Activated T-helper 17 cell treated with anti-CD3 and anti-CD28 coated beads, Interleukin-2, amount 50 U/mL, for 72 hours (primary cell): Measurements from ENCODE around the gene S1PR2. TPM values are rescaled to one million over a fixed set of nuclear protein-coding genes. Genes with fewer than 3 reads are reported as not detected.

Experiments
- ATAC-seq: fragments of 150-1000 bp; cut with Tn5 transposase; replicated peaks from 2 replicates; pipeline ENCODE4 v1.10.0; 2021; ENCODE audit warnings: mild to moderate bottlenecking, moderate library complexity
- H3K27ac Mint-ChIP-seq: one replicate; pipeline ENCODE4 v1.8.0; 2022; ENCODE audit warnings: mixed read lengths
- H3K27me3 Mint-ChIP-seq: one replicate; pipeline ENCODE4 v1.8.0; 2022; ENCODE audit warnings: mixed read lengths
- H3K36me3 Mint-ChIP-seq: one replicate; pipeline ENCODE4 v1.8.0; 2022; ENCODE audit warnings: low read depth, mild to moderate bottlenecking, mixed read lengths
- H3K4me1 Mint-ChIP-seq: one replicate; pipeline ENCODE4 v1.8.0; 2022; ENCODE audit warnings: mixed read lengths
- H3K4me3 Mint-ChIP-seq: one replicate; pipeline ENCODE4 v1.8.0; 2022; ENCODE audit warnings: mild to moderate bottlenecking, mixed read lengths
- H3K9me3 Mint-ChIP-seq: one replicate; pipeline ENCODE4 v1.8.0; 2022; ENCODE audit warnings: mixed read lengths
- total RNA-seq, 2 donors: library from RNA; stranded (reverse); gene quantifications; one replicate each; pipeline ENCODE4 v1.2.3, GENCODE V29; 2022

S1PR2 gene, protein sequence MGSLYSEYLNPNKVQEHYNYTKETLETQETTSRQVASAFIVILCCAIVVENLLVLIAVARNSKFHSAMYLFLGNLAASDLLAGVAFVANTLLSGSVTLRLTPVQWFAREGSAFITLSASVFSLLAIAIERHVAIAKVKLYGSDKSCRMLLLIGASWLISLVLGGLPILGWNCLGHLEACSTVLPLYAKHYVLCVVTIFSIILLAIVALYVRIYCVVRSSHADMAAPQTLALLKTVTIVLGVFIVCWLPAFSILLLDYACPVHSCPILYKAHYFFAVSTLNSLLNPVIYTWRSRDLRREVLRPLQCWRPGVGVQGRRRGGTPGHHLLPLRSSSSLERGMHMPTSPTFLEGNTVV
- total RNA-seq, result 10 to 100 TPM in 1 of 2 donors, 1 to 10 TPM in 1; 7.9 to 17.1 TPM

GRCh38 chr19:10230861-10231611 is at the start of gene S1PR2:
S1PR2 (minus strand) TSS chr19:10231331; CDS start chr19:10224905, 6,426 bp downstream.
- peak within 1 kb of the TSS; percentile 54 for H3K27ac Mint-ChIP-seq
- H3K9me3 Mint-ChIP-seq, result no peaks in the 10 kb centered on the region
- ATAC-seq, result peak; percentile 61
- H3K36me3 Mint-ChIP-seq, result no peaks in the 10 kb centered on the region
- H3K4me1 Mint-ChIP-seq, result peaks cover 6% of the 10 kb centered on the region
- H3K4me3 Mint-ChIP-seq, result peak within 1 kb of the TSS; percentile 85
- H3K27me3 Mint-ChIP-seq, result no peaks in the 10 kb centered on the region

DNA sequence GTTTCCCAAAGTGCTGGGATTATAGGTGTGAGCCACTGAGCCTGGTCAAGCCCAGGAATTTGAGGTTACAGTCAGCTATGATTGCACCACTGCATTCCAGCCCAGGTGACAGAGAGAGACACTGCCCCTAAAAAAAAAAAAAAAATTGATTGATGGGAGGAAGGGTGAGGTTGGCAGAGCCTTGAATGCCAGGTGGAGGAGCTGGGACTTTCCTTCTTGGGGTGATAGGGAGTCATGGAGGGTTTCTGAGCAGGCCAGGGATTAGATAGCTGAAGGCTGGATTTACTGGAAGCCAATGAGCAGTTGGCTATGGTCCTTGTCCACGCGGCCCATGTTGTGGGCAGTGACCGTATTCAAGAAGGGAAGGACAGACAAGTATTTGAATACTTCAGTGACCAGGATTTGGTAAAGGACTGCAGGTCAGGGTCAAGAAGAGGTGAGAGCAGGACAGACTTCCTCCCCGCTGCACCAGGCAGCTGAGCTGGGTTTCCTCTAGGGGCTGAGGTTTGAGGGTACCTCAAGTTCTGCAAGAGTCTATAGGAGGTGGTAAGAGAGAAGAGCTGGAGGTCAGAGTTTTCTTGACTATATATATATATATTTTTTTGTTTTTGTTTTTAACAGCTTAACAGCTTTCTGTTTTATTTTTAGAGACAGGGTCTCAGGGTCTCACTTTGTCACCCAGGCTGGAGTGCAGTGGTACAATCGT is 48.8 kb upstream of the S1PR2 start:
- ATAC-seq, result no peak
- no peaks in the 10 kb centered on the region for H3K9me3 Mint-ChIP-seq
- H3K4me3 Mint-ChIP-seq, result no peak overlapping the region
- H3K27ac Mint-ChIP-seq, result peak overlapping the region; percentile 21
- H3K27me3 Mint-ChIP-seq, result no peaks in the 10 kb centered on the region
- peaks cover 100% of the 10 kb centered on the region for H3K36me3 Mint-ChIP-seq
- peaks cover 13% of the 10 kb centered on the region for H3K4me1 Mint-ChIP-seq

- Mint-ChIP-seq H3K4me1 (peaks cover 19% of the 10 kb centered on the region), H3K27ac (no peak overlapping the region), H3K27me3 (no peaks in the 10 kb centered on the region), H3K4me3 (no peak overlapping the region), H3K9me3 (no peaks in the 10 kb centered on the region), H3K36me3 (peaks cover 100% of the 10 kb centered on the region)
- no peak for ATAC-seq
These were observed 47.8 kb upstream of the S1PR2 start for GRCh38 chr19:10278935-10279334.

- no peak overlapping the region for H3K4me3 Mint-ChIP-seq
- H3K9me3 Mint-ChIP-seq, result no peaks in the 10 kb centered on the region
- H3K27ac Mint-ChIP-seq, result no peak overlapping the region
- H3K27me3 Mint-ChIP-seq, result no peaks in the 10 kb centered on the region
- peaks cover 100% of the 10 kb centered on the region for H3K36me3 Mint-ChIP-seq
- peaks cover 21% of the 10 kb centered on the region for H3K4me1 Mint-ChIP-seq
- no peak for ATAC-seq
These were observed 46.9 kb upstream of the S1PR2 start for GRCh38 chr19:10277795-10278589.

DNA sequence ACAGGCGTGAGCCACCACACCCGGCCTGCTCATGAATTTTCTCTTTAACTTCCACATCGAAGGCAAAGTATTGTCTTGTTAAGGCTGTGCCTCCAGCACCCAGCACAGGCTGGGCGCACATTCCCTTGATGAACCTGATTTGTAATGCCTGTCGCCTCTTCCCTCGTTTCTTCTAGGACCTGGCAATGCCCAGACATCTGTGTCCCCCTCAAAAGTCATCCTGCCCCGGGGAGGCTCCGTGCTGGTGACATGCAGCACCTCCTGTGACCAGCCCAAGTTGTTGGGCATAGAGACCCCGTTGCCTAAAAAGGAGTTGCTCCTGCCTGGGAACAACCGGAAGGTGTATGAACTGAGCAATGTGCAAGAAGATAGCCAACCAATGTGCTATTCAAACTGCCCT is 43.5 kb upstream of the S1PR2 start:
- Mint-ChIP-seq H3K36me3 (peaks cover 98% of the 10 kb centered on the region), H3K27me3 (no peaks in the 10 kb centered on the region), H3K27ac (peak overlapping the region; percentile 53), H3K4me3 (peak overlapping the region; percentile 89), H3K9me3 (no peaks in the 10 kb centered on the region), H3K4me1 (peaks cover 16% of the 10 kb centered on the region)
- no peak for ATAC-seq

GRCh38 chr19:10271543-10272086 is 40.5 kb upstream of the S1PR2 start:
- H3K4me1 Mint-ChIP-seq, result peaks cover 10% of the 10 kb centered on the region

DNA sequence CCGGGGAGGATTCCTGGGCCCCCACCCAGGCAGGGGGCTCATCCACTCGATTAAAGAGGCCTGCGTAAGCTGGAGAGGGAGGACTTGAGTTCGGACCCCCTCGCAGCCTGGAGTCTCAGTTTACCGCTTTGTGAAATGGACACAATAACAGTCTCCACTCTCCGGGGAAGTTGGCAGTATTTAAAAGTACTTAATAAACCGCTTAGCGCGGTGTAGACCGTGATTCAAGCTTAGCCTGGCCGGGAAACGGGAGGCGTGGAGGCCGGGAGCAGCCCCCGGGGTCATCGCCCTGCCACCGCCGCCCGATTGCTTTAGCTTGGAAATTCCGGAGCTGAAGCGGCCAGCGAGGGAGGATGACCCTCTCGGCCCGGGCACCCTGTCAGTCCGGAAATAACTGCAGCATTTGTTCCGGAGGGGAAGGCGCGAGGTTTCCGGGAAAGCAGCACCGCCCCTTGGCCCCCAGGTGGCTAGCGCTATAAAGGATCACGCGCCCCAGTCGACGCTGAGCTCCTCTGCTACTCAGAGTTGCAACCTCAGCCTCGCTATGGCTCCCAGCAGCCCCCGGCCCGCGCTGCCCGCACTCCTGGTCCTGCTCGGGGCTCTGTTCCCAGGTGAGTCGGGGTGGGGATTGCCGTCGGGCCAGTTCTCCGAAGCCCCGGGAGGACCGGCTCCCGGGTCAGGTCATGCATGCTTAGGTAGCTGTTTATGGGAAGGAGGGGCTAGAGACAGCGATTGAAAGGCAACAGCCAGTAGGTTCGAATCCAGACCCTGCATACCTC is 39.7 kb upstream of the S1PR2 start, which contains the start of gene ICAM1:
Gene ICAM1 (plus strand): TSS at position 505 of the 779 bp plus-strand sequence. CDS start 40 bp downstream, at position 545.
- peaks cover 60% of the 10 kb centered on the region for H3K36me3 Mint-ChIP-seq
- H3K9me3 Mint-ChIP-seq, result no peaks in the 10 kb centered on the region
- peak within 1 kb of the TSS; percentile 89 for H3K27ac Mint-ChIP-seq
- no peaks in the 10 kb centered on the region for H3K27me3 Mint-ChIP-seq
- peak; percentile 70 for ATAC-seq
- H3K4me1 Mint-ChIP-seq, result peaks cover 10% of the 10 kb centered on the region
- H3K4me3 Mint-ChIP-seq, result peak within 1 kb of the TSS; percentile 89

More at GRCh38 chr19:10271543-10272086, 40.5 kb upstream of the S1PR2 start:
- Mint-ChIP-seq H3K9me3 (no peaks in the 10 kb centered on the region), H3K4me3 (peak overlapping the region; percentile 89), H3K36me3 (peaks cover 68% of the 10 kb centered on the region), H3K27ac (peak overlapping the region; percentile 89), H3K27me3 (no peaks in the 10 kb centered on the region)
- ATAC-seq, result peak; percentile 20

DNA sequence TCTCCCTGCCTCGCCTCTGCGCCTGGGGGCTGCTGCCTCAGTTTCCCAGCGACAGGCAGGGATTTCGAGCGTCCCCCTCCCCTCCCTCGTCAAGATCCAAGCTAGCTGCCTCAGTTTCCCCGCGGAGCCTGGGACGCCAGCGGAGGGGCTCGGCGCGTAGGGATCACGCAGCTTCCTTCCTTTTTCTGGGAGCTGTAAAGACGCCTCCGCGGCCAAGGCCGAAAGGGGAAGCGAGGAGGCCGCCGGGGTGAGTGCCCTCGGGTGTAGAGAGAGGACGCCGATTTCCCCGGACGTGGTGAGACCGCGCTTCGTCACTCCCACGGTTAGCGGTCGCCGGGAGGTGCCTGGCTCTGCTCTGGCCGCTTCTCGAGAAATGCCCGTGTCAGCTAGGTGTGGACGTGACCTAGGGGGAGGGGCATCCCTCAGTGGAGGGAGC is 39.1 kb upstream of the S1PR2 start:
- Mint-ChIP-seq H3K4me3 (peak overlapping the region; percentile 89), H3K36me3 (peaks cover 54% of the 10 kb centered on the region)

GRCh38 chr19:10269333-10270179 is 38.4 kb upstream of the S1PR2 start:
- H3K27me3 Mint-ChIP-seq, result no peaks in the 10 kb centered on the region
- ATAC-seq, result peak; percentile 64

More for the DNA sequence above, 39.1 kb upstream of the S1PR2 start:
- peak; percentile 86 for ATAC-seq
- Mint-ChIP-seq H3K4me1 (peaks cover 10% of the 10 kb centered on the region), H3K27me3 (no peaks in the 10 kb centered on the region), H3K9me3 (no peaks in the 10 kb centered on the region), H3K27ac (peak overlapping the region; percentile 89)

GRCh38 chr19:10268071-10268470 is 36.9 kb upstream of the S1PR2 start:
- Mint-ChIP-seq H3K27ac (no peak overlapping the region), H3K4me1 (no peaks in the 10 kb centered on the region), H3K27me3 (no peaks in the 10 kb centered on the region), H3K9me3 (no peaks in the 10 kb centered on the region), H3K36me3 (peaks cover 33% of the 10 kb centered on the region), H3K4me3 (no peak overlapping the region)
- ATAC-seq, result no peak

More at GRCh38 chr19:10269333-10270179, 38.4 kb upstream of the S1PR2 start:
- Mint-ChIP-seq H3K9me3 (no peaks in the 10 kb centered on the region), H3K4me1 (peaks cover 7% of the 10 kb centered on the region), H3K27ac (peak overlapping the region; percentile 89), H3K36me3 (peaks cover 48% of the 10 kb centered on the region), H3K4me3 (peak overlapping the region; percentile 89)

- H3K36me3 Mint-ChIP-seq, result peaks cover 19% of the 10 kb centered on the region
- no peak overlapping the region for H3K27ac Mint-ChIP-seq
- no peak overlapping the region for H3K4me3 Mint-ChIP-seq
- no peak for ATAC-seq
- no peaks in the 10 kb centered on the region for H3K9me3 Mint-ChIP-seq
- H3K27me3 Mint-ChIP-seq, result no peaks in the 10 kb centered on the region
- no peaks in the 10 kb centered on the region for H3K4me1 Mint-ChIP-seq
These were observed 35.6 kb upstream of the S1PR2 start for GRCh38 chr19:10266706-10267105.

DNA sequence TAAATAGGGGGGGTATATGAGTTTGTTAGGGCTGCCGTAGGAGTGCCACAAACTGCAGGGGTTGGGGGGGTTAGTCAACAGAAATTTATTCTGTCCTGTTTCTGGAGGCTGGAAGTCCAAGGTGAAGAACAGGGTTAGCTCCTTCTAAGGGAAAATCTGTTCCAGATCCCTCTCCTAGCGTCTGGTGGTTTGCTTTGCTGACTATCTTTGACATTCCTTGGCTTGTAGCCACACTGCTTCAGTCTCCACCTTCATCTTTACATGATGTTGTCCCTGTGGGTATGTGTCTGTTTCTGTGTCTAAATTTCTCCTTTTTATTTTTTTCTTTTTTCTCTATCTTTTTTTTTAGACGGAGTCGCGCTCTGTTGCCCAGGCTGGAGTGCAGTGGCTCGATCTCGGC is 31.6 kb upstream of the S1PR2 start:
- H3K4me3 Mint-ChIP-seq, result no peak overlapping the region
- H3K27me3 Mint-ChIP-seq, result no peaks in the 10 kb centered on the region
- no peaks in the 10 kb centered on the region for H3K9me3 Mint-ChIP-seq
- peaks cover 5% of the 10 kb centered on the region for H3K4me1 Mint-ChIP-seq
- no peak overlapping the region for H3K27ac Mint-ChIP-seq
- peaks cover 22% of the 10 kb centered on the region for H3K36me3 Mint-ChIP-seq
- ATAC-seq, result no peak
